Loucy (cell line): Measurements from ENCODE around the gene MAPRE2.

ENCODE experiments used
- EZH2phosphoT487 ChIP-seq: fragments of 200-600 bp; IDR thresholded peaks from 2 replicates; pipeline ENCODE4 v1.6.1; 2018; ENCODE audit warnings: antibody characterized with exemption, mild to moderate bottlenecking, moderate library complexity, borderline replicate concordance
- TF ChIP-seq, protein P1 (sequence below): fragments of 200-600 bp; sonication (generic); conservative IDR thresholded peaks from 2 replicates; pipeline ENCODE4 v1.5.1; 2014; ENCODE audit warnings: mild to moderate bottlenecking, antibody characterized with exemption, low read length

DNA sequence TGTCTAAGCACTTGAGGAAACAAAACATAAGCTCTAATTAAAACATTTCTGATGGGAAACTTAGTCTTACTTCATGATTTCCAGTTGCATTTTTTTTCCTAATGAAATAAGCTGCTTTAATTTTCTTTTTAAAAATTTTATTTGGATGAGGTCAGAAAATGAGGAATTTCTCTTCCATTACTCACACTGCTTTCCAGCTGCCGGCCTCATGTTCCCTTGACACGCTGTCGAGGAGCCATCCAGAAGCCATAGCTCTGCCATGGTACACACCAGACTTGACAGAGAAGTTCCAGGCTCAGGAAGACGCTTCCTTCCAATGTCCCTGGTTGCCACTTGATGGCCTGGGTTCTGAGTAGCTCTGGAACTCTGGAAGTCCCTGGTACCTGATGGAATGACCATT, 12.1 kb upstream of the MAPRE2 start:
- TF ChIP-seq, protein P1, sequence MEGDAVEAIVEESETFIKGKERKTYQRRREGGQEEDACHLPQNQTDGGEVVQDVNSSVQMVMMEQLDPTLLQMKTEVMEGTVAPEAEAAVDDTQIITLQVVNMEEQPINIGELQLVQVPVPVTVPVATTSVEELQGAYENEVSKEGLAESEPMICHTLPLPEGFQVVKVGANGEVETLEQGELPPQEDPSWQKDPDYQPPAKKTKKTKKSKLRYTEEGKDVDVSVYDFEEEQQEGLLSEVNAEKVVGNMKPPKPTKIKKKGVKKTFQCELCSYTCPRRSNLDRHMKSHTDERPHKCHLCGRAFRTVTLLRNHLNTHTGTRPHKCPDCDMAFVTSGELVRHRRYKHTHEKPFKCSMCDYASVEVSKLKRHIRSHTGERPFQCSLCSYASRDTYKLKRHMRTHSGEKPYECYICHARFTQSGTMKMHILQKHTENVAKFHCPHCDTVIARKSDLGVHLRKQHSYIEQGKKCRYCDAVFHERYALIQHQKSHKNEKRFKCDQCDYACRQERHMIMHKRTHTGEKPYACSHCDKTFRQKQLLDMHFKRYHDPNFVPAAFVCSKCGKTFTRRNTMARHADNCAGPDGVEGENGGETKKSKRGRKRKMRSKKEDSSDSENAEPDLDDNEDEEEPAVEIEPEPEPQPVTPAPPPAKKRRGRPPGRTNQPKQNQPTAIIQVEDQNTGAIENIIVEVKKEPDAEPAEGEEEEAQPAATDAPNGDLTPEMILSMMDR: no peak
- TF ChIP-seq EZH2phosphoT487: no peak
